HepG2 (cell line): ENCODE measurements around the gene FNIP2.

Source experiments
- ELF4 ChIP-seq: sonication (generic); formaldehyde crosslinking; IDR thresholded peaks from 2 replicates; pipeline ENCODE4 v1.5.0; 2020; ENCODE audit warnings: missing genetic modification reagents, mild to moderate bottlenecking, moderate library complexity, borderline replicate concordance
- JARID2 ChIP-seq: sonication (generic); formaldehyde crosslinking; IDR thresholded peaks from 2 replicates; pipeline ENCODE4 v1.8.1; 2023; ENCODE audit warnings: missing genetic modification reagents, inconsistent platforms; ENCODE audit not compliant: insufficient replicate concordance
- KLF16 ChIP-seq, 2 experiments: sonication (generic) in 1 of 2; formaldehyde crosslinking in 1 of 2; IDR thresholded peaks; 2 replicates each; pipeline versions ENCODE4 v1.6.1 to v1.8.0; 2016 to 2023; ENCODE audit warnings: missing genetic modification reagents in 2 of 2, missing compliant biosample characterization in 1 of 2
- ZNF780A ChIP-seq: sonication (generic); formaldehyde crosslinking; IDR thresholded peaks from 2 replicates; pipeline ENCODE4 v1.8.0; 2022; ENCODE audit warnings: mild to moderate bottlenecking, missing genetic modification reagents, moderate library complexity
- TF ChIP-seq, protein P1 (sequence below): sonication (generic); formaldehyde crosslinking; IDR thresholded peaks from 2 replicates; pipeline ENCODE4 v1.9.0; 2021; ENCODE audit warnings: missing genetic modification reagents, mild to moderate bottlenecking, borderline replicate concordance
- TF ChIP-seq, protein P2 (sequence below): sonication (generic); formaldehyde crosslinking; IDR thresholded peaks from 2 replicates; pipeline ENCODE4 v1.5.0; 2020; ENCODE audit warnings: mild to moderate bottlenecking, missing genetic modification reagents, moderate library complexity

DNA sequence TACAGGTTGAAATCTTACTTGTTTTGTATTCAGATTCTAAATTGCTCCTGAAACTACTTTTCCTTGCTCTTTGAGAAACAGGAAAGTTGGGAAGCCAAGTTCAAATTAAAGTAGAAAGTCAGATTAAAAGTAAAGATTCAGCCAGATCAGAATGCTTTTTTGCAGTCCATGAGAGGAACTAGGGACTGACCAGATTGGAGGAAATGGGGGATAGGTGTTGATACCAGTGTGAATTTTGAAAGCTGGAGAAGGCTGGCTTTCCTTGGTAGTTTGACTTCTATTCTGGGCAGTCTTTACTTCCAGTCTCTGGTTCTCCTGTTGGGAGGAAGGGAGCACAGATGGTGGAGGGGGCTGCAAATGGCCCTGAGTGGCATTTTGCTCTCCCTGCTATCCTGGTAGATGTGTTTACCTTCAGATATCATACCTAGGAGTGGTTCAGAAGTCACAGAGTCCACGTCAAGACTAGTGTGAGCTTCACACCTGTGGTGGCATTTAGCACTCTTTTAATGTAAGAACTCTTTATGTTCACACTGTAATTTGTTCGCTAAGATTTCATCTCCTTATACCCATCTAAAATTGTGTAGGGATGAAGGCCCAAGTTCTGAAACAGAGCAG, 68.8 kb downstream of the FNIP2 start:
- TF ChIP-seq, protein P1, sequence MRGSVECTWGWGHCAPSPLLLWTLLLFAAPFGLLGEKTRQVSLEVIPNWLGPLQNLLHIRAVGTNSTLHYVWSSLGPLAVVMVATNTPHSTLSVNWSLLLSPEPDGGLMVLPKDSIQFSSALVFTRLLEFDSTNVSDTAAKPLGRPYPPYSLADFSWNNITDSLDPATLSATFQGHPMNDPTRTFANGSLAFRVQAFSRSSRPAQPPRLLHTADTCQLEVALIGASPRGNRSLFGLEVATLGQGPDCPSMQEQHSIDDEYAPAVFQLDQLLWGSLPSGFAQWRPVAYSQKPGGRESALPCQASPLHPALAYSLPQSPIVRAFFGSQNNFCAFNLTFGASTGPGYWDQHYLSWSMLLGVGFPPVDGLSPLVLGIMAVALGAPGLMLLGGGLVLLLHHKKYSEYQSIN (CRISPR knock-in tag) = no peak
- TF ChIP-seq ZNF780A (no peak), ELF4 (CRISPR knock-in tag) (no peak), KLF16 (CRISPR knock-in tag; IDR thresholded peaks at IDR 0.05) (no peak), JARID2 (no peak)
- TF ChIP-seq, protein P2, sequence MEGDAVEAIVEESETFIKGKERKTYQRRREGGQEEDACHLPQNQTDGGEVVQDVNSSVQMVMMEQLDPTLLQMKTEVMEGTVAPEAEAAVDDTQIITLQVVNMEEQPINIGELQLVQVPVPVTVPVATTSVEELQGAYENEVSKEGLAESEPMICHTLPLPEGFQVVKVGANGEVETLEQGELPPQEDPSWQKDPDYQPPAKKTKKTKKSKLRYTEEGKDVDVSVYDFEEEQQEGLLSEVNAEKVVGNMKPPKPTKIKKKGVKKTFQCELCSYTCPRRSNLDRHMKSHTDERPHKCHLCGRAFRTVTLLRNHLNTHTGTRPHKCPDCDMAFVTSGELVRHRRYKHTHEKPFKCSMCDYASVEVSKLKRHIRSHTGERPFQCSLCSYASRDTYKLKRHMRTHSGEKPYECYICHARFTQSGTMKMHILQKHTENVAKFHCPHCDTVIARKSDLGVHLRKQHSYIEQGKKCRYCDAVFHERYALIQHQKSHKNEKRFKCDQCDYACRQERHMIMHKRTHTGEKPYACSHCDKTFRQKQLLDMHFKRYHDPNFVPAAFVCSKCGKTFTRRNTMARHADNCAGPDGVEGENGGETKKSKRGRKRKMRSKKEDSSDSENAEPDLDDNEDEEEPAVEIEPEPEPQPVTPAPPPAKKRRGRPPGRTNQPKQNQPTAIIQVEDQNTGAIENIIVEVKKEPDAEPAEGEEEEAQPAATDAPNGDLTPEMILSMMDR = no peak
